Trophoblast cell (in vitro differentiated cells and primary cell): ENCODE data around the gene PEX11B. TPM values are rescaled to one million over a fixed set of nuclear protein-coding genes. Genes with fewer than 3 reads are reported as not detected.

Source experiments
- DNase-seq, 2 donors: peaks; one replicate each; pipeline ENCODE4 v3.0.0-alpha.2; 2016
- H2AFZ ChIP-seq: 2 replicates; pipeline ENCODE4 v1.6.1; 2013; ENCODE audit warnings: low read length, moderate library complexity, mild to moderate bottlenecking; ENCODE audit not compliant: insufficient read depth, poor library complexity
- H2AK5ac ChIP-seq: 2 replicates; pipeline ENCODE4 v1.6.1; 2013; ENCODE audit warnings: mild to moderate bottlenecking, low read length
- H2BK120ac ChIP-seq: 2 replicates; pipeline ENCODE4 v1.6.1; 2013; ENCODE audit warnings: low read length, mild to moderate bottlenecking, moderate library complexity; ENCODE audit not compliant: insufficient read depth, poor library complexity
- H2BK12ac ChIP-seq: 2 replicates; pipeline ENCODE4 v1.6.1; 2013; ENCODE audit warnings: mild to moderate bottlenecking, low read length, moderate library complexity
- H2BK5ac ChIP-seq: 2 replicates; pipeline ENCODE4 v1.6.1; 2013; ENCODE audit warnings: low read length, low read depth, moderate library complexity, mild to moderate bottlenecking; ENCODE audit not compliant: poor library complexity
- H3K14ac ChIP-seq: 2 replicates; pipeline ENCODE4 v1.6.1; 2013; ENCODE audit warnings: mild to moderate bottlenecking, low read length
- H3K18ac ChIP-seq: 2 replicates; pipeline ENCODE4 v1.6.1; 2013; ENCODE audit warnings: mild to moderate bottlenecking, low read length
- H3K23ac ChIP-seq: 2 replicates; pipeline ENCODE4 v1.6.1; 2013; ENCODE audit warnings: low read length
- H3K27ac ChIP-seq: 2 replicates; pipeline ENCODE4 v1.5.1; 2013; ENCODE audit warnings: low read depth, mild to moderate bottlenecking, inconsistent platforms, low read length, moderate library complexity
- H3K27me3 ChIP-seq: 2 replicates; pipeline ENCODE4 v1.6.1; 2013; ENCODE audit warnings: inconsistent platforms, mild to moderate bottlenecking, low read length, moderate library complexity; ENCODE audit not compliant: insufficient read depth
- H3K36me3 ChIP-seq, 2 experiments: 1 replicate in 1 of 2; 2 replicates in 1 of 2; pipeline ENCODE4 v1.6.1; 2013; ENCODE audit warnings: low read length in 2 of 2, mild to moderate bottlenecking in 2 of 2, moderate library complexity in 1 of 2; ENCODE audit not compliant: insufficient read depth in 2 of 2, control insufficient read depth in 1 of 2
- H3K4ac ChIP-seq: 2 replicates; pipeline ENCODE4 v1.6.1; 2013; ENCODE audit warnings: low read depth, mild to moderate bottlenecking, low read length, moderate library complexity
- H3K4me1 ChIP-seq, 2 experiments: 1 replicate in 1 of 2; 2 replicates in 1 of 2; pipeline ENCODE4 v1.6.1; 2013; ENCODE audit warnings: low read length in 2 of 2, mild to moderate bottlenecking in 2 of 2, moderate library complexity in 1 of 2; ENCODE audit not compliant: insufficient read depth in 2 of 2, control insufficient read depth in 1 of 2
- H3K4me2 ChIP-seq: 2 replicates; pipeline ENCODE4 v1.6.1; 2013; ENCODE audit warnings: inconsistent platforms, mild to moderate bottlenecking, low read length, moderate library complexity
- H3K4me3 ChIP-seq: 2 replicates; pipeline ENCODE4 v1.5.1; 2013; ENCODE audit warnings: mild to moderate bottlenecking, low read depth, low read length, inconsistent platforms
- H3K79me1 ChIP-seq: one replicate; pipeline ENCODE4 v1.6.1; 2013; ENCODE audit warnings: low read length
- H3K79me2 ChIP-seq: 2 replicates; pipeline ENCODE4 v1.6.1; 2013; ENCODE audit warnings: low read length, mild to moderate bottlenecking; ENCODE audit not compliant: control insufficient read depth, insufficient read depth, poor library complexity
- H3K9ac ChIP-seq: 2 replicates; pipeline ENCODE4 v1.6.1; 2013; ENCODE audit warnings: mild to moderate bottlenecking, low read length
- H3K9me3 ChIP-seq: 2 replicates; pipeline ENCODE4 v1.6.1; 2013; ENCODE audit warnings: low read depth, mild to moderate bottlenecking, control low read depth, inconsistent platforms, low read length; ENCODE audit not compliant: insufficient read depth
- H4K12ac ChIP-seq: 2 replicates; pipeline ENCODE4 v1.6.1; 2013; ENCODE audit warnings: low read depth, mild to moderate bottlenecking, low read length, moderate library complexity
- H4K8ac ChIP-seq: 2 replicates; pipeline ENCODE4 v1.6.1; 2013; ENCODE audit warnings: low read depth, mild to moderate bottlenecking, low read length, moderate library complexity
- H4K91ac ChIP-seq: one replicate; pipeline ENCODE4 v1.6.1; 2013; ENCODE audit warnings: low read depth, mild to moderate bottlenecking, low read length, moderate library complexity
- WGBS: extraction: QIAGEN DNeasy Blood & Tissue Kit; methylation state at CpG from one replicate; pipeline ENCODE4 v1.1.7; 2013; ENCODE audit warnings: missing lambda C conversion rate; ENCODE audit not compliant: insufficient read length, insufficient coverage; ENCODE audit errors: extremely low coverage; 5-methylcytosine and 5-hydroxymethylcytosine counted together
- polyA plus RNA-seq: library from polyadenylated mRNA; stranded (reverse); fragments of 200-250 nt; gene quantifications from 2 replicates; pipeline ENCODE4 v1.2.3, GENCODE V29; 2013

The PEX11B gene, protein sequence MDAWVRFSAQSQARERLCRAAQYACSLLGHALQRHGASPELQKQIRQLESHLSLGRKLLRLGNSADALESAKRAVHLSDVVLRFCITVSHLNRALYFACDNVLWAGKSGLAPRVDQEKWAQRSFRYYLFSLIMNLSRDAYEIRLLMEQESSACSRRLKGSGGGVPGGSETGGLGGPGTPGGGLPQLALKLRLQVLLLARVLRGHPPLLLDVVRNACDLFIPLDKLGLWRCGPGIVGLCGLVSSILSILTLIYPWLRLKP
- polyA plus RNA-seq, result 10.6 and 12.2 TPM in 2 replicates

DNA sequence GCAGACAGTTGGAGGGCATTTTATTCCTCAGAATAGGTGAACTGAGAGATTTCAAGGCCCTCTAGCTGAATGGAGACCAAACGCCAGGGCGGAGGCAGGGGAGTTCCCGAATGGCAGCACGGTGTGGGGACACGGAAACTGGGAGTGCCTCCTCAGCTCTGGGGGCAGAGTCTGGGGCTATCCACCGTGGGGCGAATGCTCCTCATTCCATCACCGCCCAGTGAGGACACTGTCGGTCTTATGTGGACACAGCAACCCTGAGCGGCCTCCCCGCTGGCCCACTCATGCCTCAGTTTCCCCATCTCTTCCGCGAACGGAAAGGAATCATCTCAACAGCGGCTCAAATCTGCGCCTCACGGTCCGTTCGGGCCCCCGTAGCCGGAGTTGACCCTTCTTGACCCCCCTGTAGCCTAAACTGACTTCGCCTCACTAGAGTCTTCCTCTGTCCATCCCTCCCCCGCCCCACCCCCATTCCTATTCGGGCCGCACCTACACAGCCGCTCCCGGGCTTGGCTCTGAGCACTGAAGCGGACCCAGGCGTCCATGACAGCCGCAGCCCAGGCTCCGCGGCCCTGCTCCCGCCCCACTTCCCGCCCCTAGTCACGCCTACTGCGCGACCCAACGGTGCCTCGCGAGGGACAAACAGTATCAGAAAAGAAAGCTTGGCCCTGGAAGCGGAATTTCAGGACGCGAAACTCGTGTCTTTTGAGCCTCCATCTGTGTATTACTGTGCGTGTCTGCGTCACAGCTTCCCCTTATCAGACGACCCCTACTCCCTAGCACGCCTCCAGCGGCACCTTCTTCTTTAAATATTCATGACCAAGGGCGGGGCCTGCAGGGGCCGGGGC, at the start of gene PEX11B:
PEX11B (minus strand) TSS at position 574 of the 848 bp plus-strand sequence; CDS start at position 545, 29 bp downstream.
- Histone ChIP-seq H3K9me3 (no peaks in the 10 kb centered on the region), H2BK120ac (peak within 1 kb of the TSS; percentile 38), H4K8ac (peak within 1 kb of the TSS; percentile 88), H3K4ac (peak within 1 kb of the TSS; percentile 75), H3K79me1 (peaks cover 6% of the 10 kb centered on the region), H4K91ac (peak within 1 kb of the TSS; percentile 37), H2BK5ac (no peak within 1 kb of the TSS), H3K36me3 (peaks cover 0 to 2% of the 10 kb centered on the region in 2 experiments), H3K27ac (no peak within 1 kb of the TSS), H3K9ac (peak within 1 kb of the TSS; percentile 75), H3K79me2 (peaks cover 4% of the 10 kb centered on the region), H2BK12ac (no peak within 1 kb of the TSS), H3K18ac (peak within 1 kb of the TSS; percentile 61), H4K12ac (peak within 1 kb of the TSS; percentile 59), H3K27me3 (no peaks in the 10 kb centered on the region), H3K4me2 (peak within 1 kb of the TSS; percentile 82), H3K4me1 (peaks cover 7 to 16% of the 10 kb centered on the region in 2 experiments), H3K4me3 (peak within 1 kb of the TSS; percentile 82), H3K14ac (peak within 1 kb of the TSS; percentile 86), H2AFZ (peak within 1 kb of the TSS; percentile 90), H2AK5ac (peak within 1 kb of the TSS; percentile 40), H3K23ac (no peak within 1 kb of the TSS)
- DNase-seq, result peak; percentile 82 to 88
- no CpG with 5 or more reads among the region's 51 CpGs for WGBS

DNA sequence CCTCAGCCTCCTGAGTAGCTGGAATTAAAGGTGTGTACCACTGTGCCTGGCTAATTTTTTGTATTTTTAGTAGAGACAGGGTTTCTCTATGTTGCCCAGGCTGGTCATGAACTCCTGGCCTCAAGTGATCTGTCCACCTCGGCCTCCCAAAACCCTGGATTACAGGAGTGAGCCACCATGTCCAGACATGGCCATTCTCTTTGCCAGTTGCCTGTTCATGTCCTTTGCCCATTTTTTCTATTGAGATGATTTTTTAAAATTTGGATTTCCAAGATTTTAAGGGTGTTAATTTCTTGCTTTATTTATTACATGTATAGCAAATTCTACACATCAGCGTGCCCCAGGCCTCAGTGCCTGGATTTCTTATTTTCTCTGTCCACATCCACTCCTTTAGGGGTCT, 48.8 kb upstream of the PEX11B start:
- Histone ChIP-seq H3K79me1 (peaks cover 6% of the 10 kb centered on the region), H3K9me3 (no peaks in the 10 kb centered on the region), H2BK12ac (no peak overlapping the region), H2AFZ (no peak overlapping the region), H4K8ac (no peak overlapping the region), H3K14ac (no peak overlapping the region), H3K27ac (no peak overlapping the region), H3K79me2 (no peaks in the 10 kb centered on the region), H2BK120ac (no peak overlapping the region), H2AK5ac (no peak overlapping the region), H4K12ac (no peak overlapping the region), H3K4me1 (peaks cover under 1 to 5% of the 10 kb centered on the region in 2 experiments), H3K4me2 (no peak overlapping the region), H2BK5ac (no peak overlapping the region), H3K4me3 (no peak overlapping the region), H3K36me3 (no peaks in the 10 kb centered on the region), H4K91ac (no peak overlapping the region), H3K23ac (no peak overlapping the region), H3K18ac (no peak overlapping the region), H3K4ac (no peak overlapping the region), H3K9ac (no peak overlapping the region), H3K27me3 (peaks cover 5% of the 10 kb centered on the region)
- no CpG with 5 or more reads among the region's 2 CpGs for whole genome bisulfite sequencing
- DNase-seq, result no peak

DNA sequence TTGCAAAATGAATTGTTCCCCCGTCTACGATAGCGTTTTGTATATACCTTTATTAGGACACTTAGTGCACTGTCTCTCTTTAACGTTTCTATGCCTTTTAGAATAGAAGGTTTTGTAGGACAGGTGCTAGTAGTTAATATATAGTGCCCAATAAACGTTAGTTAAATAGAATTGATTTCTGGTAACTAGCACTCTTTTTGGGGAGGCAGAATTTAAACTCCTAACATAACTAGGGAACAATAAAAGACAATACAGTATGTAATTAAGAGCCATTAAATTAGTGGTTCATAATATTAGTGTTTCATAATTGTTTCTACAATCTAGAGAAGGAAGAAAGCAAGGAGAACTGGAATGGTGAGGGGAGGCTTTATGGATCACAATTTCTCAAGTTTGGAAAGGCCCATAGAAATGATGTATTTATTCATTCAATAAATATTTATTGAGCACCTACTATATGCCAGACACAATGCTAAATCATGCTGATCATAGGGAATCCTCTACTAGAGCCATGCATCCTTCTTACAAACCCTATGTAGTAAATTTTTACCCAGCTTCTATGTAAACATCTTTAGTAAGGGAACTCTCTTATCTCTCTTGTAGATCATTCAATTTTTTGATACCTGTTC, 46.7 kb upstream of the PEX11B start:
- Histone ChIP-seq H4K12ac (no peak overlapping the region), H3K27ac (no peak overlapping the region), H3K36me3 (no peaks in the 10 kb centered on the region), H4K8ac (no peak overlapping the region), H3K4ac (no peak overlapping the region), H2BK5ac (no peak overlapping the region), H2AK5ac (no peak overlapping the region), H3K79me2 (no peaks in the 10 kb centered on the region), H2BK120ac (no peak overlapping the region), H3K79me1 (peaks cover 6% of the 10 kb centered on the region), H2BK12ac (no peak overlapping the region), H3K9me3 (no peaks in the 10 kb centered on the region), H3K27me3 (peaks cover 24% of the 10 kb centered on the region), H3K23ac (no peak overlapping the region), H4K91ac (no peak overlapping the region), H3K4me3 (no peak overlapping the region), H2AFZ (no peak overlapping the region), H3K4me1 (peaks cover 14 to 21% of the 10 kb centered on the region in 2 experiments), H3K18ac (no peak overlapping the region), H3K14ac (no peak overlapping the region), H3K4me2 (peak overlapping the region; percentile 66), H3K9ac (no peak overlapping the region)
- no peak for DNase-seq
- no CpG with 5 or more reads among the region's 5 CpGs for WGBS

DNA sequence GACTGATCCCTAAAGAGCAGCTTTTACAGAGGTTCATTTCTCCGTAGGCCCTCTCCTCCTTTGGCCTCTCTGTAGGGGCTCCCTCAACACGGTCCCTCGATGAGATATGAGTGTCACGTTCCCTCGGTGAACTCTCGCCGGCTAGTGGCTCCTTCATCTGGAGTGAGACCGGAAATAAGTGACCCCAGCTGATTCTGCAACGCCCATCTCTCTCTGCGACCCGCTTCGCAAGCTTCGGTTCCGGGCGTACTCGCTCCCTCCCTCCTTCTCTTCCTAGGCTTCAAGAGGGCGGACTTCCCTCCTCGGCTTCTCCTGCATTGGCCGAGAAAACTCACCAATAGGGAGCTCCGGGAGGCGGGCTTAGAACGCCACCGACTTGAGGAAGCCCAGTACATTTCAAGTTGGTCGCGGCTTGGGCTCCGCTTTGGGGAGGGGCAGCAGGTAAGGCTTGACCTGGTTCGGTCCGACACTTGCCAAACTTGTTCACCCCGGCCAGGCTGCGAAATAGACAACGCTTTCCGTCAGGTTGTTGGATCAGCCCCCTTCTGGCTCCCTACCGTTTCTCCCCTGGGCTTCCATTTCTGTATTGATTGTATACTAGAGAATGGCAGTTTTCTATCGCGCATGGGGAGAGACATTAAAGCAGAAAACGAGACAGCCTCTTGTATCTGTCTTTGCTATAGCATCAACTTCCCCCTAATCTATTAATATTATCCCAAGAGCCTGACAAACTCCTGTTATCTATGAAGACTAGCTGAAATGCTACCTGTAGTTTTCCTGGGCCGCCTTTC, 46.0 kb upstream of the PEX11B start, which contains the start of the genes ANKRD34A and POLR3GL:
ANKRD34A (minus strand) TSS at position 248 of the 791 bp plus-strand sequence. CDS start 2,816 bp downstream, outside the sequence.
POLR3GL (plus strand) TSS at position 363 of the 791 bp plus-strand sequence. CDS start 10,176 bp downstream, outside the sequence.
- Histone ChIP-seq H3K4me1 (peaks cover 14 to 24% of the 10 kb centered on the region in 2 experiments), H4K91ac (peak within 1 kb of the TSS; percentile 39), H2BK120ac (peak within 1 kb of the TSS; percentile 63), H3K14ac (peak within 1 kb of the TSS; percentile 56), H4K8ac (peak within 1 kb of the TSS; percentile 95), H3K9me3 (peaks cover 2% of the 10 kb centered on the region), H3K27me3 (peaks cover 30% of the 10 kb centered on the region), H3K4ac (peak within 1 kb of the TSS; percentile 47), H2AFZ (peak within 1 kb of the TSS; percentile 91), H2AK5ac (no peak within 1 kb of the TSS), H3K23ac (no peak within 1 kb of the TSS), H3K4me3 (peak within 1 kb of the TSS; percentile 74), H3K79me1 (peaks cover 6% of the 10 kb centered on the region), H2BK12ac (no peak within 1 kb of the TSS), H3K18ac (peak within 1 kb of the TSS; percentile 27), H2BK5ac (no peak within 1 kb of the TSS), H4K12ac (peak within 1 kb of the TSS; percentile 73), H3K9ac (peak within 1 kb of the TSS; percentile 11), H3K79me2 (no peaks in the 10 kb centered on the region), H3K36me3 (no peaks in the 10 kb centered on the region), H3K4me2 (peak within 1 kb of the TSS; percentile 66), H3K27ac (no peak within 1 kb of the TSS)
- no CpG with 5 or more reads among the region's 37 CpGs for WGBS
- DNase-seq, result peak; percentile 97 to 98
